Astrocyte of the hippocampus (primary cell): ENCODE data around the gene SH3RF1.

ENCODE experiments used
- DNase-seq: peaks from one replicate; pipeline ENCODE4 v3.0.0; 2011; ENCODE audit warnings: low read depth, low spot score

The SH3RF1 gene

DNA sequence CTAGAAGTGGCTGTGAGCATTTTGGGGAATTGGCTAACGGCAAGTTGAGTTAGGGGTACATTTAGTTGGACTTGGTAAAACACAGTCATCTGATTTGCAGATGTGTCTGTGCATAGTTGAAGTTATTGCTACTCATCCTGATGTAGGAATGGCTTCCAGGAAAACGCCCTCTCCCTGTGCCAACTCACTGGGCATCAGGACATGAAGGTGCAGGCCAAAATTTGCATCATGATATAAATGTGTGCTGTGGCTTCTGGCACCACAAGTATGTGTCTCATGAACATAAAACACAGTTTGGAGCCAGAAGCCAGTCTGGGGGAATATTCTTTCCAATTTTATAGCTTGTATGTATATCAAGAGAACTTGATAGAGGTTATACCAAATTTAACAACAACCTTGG, 206.5 kb downstream of the SH3RF1 start:
- DNase-seq, result no peak

- DNase-seq, result no peak
Measured at GRCh38 chr4:169063441-169063840, 207.3 kb downstream of the SH3RF1 start.

- no peak for DNase-seq
Measured at GRCh38 chr4:169062897-169063244, 207.9 kb downstream of the SH3RF1 start.

DNA sequence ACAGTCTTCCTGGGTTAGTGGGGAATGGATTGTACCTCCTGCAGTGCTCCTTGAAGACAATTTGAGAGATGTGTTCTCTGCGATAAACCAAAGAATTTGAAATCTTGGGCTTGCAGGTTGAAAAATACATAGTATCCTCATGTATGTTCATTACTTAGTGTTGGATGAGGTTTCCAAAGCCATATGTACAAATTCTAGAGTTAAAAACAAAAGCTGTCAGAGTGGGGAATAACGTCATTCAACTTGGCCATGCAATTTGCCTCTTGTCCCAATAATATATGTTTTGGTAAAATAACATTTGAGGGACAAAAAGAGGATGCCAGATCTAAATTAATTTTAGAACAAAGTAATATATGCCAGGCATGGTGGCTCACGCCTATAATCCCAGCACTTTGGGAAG, 209.4 kb downstream of the SH3RF1 start:
- no peak for DNase-seq

DNA sequence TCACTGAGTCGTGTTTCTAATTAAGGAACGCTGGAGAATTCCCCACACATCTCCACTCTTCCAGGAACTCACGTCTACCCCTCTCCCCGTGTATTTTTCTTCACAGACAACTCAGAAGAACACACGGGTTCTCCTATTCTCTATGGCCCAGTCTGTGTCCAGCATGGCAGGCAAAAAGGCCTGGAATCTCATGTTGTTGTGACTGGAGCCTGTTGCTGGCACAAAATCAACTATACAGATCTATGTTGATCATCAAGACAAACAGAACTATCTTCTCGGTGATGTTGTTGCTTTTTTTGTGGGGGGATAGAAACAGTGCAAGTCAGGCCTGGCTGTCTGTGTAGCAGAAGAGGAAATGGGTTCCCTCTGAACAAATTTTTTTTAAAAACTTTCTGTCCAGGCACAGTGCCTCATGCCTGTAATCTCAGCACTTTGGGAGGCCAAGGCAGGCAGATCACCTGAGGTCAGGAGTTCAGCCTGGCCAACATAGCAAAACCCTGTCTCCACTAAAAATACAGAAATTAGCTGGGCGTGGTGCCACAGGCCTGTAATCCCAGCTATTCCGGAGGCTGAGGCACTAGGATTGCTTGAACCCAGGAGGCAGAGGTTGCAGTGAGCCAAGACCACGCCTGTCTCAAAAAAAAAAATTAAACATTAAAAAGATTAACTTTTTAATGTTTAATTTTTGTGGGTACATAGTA, 210.2 kb downstream of the SH3RF1 start:
- no peak for DNase-seq

DNA sequence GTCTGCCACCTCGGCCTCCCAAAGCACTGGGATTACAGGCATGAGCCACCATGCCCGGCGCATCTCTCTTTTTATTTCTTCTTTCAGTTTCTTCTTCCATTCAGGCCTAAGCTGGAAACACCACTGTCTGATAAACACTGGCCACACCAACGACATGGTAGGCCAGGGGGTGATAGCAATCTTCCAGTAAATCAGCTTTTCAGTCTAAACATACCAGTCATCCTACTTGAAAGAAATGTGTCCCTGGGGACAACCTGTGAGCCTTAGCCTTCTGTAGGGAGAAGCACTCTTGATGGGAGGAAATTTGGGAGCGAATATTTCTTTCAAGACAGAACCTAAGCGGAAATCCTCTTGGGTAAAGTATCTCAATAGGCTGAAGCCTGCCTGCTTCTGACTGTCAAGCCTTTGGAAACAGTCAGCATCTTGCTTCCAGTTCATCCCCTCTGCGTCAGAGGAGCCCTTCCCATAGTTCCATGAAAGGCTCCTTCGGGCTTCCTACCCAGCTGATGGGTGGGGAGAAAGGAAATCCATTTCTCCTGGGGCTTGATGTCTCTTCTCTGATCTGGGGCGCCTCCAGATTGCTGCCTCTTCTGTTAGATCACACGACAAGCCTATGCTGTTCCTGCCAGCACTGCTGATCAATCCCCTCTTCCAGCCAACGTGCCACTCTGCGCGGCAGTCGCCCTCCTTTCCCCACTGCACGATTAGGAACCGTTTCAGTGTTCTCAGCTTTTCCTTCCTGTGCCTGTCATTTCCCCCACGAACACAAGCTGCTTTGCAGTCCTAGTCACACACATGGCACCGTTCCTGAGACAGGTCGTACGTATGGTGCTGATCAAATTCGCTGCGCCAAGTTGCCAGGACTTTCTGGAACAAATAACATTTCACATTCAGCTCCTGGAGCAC, 211.2 kb downstream of the SH3RF1 start:
- no peak for DNase-seq

DNA sequence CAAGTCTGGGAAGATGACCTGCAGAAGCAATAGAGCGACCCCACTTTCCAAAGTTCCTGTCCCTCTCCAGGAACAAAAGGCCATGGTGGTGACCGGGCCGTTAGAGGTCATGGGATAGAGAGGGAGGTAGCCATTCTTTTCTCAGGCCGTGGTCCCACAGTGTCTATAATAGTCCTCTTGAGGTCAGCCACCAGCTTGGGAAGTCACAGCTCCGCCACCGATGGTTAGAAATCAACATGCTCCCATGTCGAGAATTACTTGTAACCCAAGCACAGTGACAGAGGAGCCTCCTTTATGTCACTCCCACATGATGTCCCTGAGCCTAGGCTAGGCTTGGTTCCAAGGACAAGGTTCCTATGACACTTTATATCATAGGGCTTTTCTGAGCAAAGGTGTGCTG, 212.4 kb downstream of the SH3RF1 start:
- no peak for DNase-seq

- no peak for DNase-seq
Measured at GRCh38 chr4:169054879-169055278, 215.9 kb downstream of the SH3RF1 start.

DNA sequence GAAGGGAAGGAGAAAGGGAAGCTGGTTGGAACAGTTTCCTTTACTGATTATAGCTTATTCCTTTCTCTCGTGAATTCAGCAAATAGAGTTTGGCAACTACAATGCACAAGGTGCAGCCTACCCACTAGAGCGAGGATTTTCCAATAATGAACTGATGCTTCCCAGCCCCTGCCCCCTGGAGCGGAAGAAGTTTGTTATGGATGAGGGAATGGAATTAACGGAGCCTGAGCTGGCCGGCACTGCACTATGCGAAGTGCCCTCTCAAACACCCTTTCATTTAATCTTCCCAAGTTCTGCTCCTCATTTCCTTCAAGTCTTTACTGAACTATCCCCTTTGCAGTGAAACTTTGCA, 218.2 kb downstream of the SH3RF1 start:
- DNase-seq, result no peak

DNA sequence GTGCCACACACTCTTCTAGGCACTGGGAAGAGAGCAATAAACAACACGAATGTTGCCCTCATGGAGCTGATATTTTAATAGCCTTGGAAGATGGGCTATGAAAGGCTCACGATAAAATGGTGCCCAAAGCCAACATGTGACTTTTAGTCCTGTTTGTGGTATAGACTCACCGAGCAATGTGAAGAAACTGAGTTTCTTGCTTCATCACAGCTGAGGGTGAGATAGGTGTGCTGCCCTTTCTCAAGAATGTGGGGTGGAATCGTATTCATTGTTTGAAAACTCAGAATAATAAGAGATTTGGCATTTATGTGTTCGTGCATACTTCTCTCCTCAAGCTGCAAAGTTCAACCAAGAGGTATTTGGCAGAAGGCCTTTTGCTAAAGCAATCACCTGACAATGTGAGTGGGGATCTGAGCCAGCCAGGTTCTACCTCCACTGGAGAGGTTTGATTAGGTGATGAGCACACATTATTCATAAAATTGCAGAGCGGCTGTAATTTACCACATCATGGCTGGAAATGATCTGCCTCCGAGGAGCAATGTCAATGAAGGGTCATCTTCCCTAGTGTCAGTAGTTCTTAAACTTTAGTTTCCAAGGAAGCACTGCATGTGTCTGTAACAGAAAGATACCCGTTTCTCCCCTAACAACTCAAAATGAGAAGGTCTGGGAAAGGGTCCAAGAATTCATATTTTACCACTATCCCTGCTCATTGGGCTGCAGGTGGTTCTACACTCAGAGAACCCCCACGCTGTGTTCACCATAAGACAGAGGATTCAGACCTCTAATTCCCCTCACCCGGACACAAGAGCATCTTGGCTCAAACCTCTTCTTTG, 218.8 kb downstream of the SH3RF1 start:
- DNase-seq, result peak; percentile 54

DNA sequence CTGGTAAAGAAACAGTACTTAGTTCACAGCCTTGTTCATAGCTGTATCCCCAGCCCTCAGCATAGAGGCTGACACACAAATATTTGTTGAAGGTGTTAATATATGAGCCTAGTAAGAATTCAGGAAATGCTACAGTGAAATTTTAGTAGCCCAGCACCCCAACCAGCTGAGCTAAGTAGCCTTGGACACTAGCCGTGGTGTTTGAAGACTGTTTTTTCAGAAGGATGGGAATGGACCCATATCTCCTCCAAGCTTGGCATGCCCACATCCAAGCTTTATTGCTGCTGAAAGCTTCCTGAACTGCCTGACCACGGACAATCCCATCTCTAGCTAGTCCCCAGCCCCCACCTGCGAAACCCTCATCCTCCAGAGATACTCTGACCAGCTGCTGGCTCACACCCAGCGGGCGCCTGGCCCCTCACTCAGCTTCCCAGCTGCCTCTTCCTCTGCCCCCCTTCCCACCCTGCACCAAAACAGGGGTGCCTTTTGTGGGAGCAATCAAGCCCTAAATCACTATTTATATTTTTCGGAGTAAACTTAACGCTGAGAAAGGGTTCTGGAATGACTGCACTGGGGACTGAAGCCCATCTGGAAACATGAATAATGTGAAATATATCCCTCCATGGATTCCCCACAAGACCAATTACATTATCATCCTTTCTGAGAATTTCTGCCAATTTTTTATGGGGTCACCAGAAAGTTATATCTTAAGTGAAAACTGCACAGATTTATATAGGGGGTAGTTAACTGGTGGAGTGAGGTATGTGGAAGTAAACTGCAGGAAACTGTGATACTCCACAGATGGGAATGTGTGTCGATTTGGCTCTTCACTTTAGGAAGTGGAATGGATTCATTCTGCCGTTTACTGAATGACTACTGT, 219.6 kb downstream of the SH3RF1 start:
- DNase-seq, result no peak

- DNase-seq, result no peak
Measured at GRCh38 chr4:169050284-169050683, 220.5 kb downstream of the SH3RF1 start.

DNA sequence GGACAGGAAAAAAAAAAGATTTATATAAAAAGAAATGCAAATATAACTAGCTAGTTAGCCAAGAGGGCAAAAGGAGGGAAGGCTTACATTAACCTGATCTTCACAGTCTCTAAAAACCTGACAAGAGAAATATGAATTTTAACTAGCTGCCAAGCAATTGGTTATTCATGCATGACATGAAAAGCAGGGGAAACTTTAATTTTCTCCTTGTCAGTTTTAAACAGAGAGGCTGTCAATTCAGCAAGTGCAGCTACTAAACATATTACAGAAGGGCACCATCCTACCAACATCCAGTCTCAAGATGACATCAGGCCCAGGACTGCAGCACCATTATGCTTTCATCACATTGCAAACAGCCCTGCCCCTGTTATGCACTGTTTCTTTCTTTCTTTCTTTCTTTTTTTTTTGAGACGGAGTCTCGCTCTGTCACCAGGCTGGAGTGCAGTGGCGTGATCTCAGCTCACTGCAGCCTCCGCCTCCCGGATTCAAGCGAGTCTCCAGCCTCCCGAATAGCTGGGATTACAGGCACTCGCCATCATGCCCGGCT, 221.8 kb downstream of the SH3RF1 start:
- no peak for DNase-seq

DNA sequence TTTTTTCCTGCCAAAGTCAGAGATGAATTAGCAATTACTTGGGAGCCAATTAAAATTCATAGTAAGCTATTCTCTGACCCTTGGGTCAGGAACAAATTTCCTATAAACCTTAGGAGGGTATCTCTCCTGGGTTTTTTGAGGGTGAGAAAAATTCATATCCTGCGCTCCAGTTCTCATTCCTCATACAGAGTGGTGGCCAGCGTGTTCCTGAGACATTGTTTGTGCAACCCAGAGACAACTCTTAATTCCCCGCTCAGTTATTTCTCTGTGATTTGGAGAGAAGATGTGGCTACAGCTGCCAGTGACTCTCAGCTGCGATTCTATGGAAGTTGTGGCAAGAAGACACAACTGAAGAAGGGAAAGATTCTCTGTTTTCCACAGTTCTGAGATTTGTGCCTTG, 222.8 kb downstream of the SH3RF1 start:
- DNase-seq, result no peak

DNA sequence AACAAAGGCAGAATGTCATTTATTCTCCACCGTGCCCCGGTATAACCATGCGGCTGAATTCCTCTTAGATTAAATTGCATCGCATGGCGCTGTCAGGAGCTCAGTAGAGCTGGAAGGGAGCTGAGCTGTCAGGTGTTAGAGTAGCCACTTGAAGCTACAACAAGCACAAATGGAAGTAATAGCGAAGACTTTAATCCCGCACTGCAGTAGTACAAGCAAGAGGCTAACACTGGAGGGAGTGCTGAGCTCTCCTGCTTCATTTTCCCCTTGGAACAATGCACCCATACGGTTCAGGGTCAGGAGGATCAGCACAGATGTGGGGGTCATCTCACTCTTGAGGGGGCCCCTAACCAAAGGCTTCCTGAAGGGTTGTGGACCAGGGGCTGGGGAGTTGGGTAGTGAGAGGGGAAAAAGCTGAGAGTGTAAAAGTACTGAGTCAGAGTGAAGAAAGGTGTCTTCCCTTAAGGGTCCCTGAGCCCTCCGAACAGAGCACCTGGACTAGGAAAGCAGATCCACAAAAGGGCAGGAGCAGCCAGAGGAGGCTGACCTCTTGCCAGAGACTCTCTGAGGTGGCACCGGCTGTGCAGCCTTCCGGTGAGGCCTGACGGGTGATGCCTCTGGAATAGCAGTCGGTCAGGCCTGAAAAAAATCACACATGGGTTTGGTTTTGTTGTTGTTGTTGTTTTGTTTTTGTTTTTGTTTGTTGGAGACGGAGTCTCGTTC, 224.7 kb downstream of the SH3RF1 start:
- no peak for DNase-seq

DNA sequence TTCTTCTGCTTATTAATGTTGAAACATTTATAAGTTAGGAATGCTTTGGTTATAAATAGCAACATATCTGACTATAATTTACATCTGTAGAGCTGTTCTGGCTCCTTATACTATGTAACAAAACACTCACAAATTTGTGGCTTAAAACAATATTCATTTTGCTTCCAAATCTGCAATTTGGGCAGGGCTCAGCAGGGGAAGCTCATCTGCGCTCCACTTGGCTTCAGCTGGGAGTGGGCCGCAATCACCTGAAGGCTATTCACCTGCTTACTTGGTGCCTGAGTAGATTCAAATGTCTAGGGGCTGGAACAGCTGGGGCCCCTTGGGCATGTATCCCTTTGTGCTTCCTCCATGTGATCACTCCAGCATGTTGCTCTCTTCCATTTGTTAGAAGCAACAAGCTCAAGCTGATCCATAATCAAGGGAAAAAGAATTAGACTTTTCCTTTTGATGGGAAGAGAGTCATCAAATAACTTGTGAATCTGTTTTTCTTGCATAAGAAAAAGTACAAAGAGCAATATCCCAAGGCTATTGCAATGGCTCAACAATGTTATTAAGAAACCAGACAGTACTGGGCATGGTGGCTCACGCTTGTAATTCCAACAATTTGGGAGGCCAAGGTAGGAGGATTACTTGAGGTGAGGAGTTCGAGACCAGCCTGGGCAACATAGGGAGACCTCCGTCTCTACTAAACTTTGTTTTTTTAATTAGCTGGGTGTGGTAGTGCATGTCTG, 225.9 kb downstream of the SH3RF1 start:
- no peak for DNase-seq
